ENCODE measurements around the gene MYOZ3.

The MYOZ3 gene

GRCh38 chr5:150661086-150661485 is at the start of gene MYOZ3:
MYOZ3 (plus strand) TSS chr5:150661251; CDS start chr5:150662942, 1,691 bp downstream.
- Mint-ChIP-seq H3K36me3 (ENCODE audit: low read depth) (no peaks in the 10 kb centered on the region), H3K4me1 (ENCODE audit: low read depth) (peaks cover 5% of the 10 kb centered on the region), H3K4me3 (no peak within 1 kb of the TSS), H3K9me3 (no peaks in the 10 kb centered on the region), H3K27ac (no peak within 1 kb of the TSS), H3K27me3 (peaks cover 8% of the 10 kb centered on the region)

- H3K4me3 Mint-ChIP-seq = no peak overlapping the region
- H3K9me3 Mint-ChIP-seq = no peaks in the 10 kb centered on the region
- H3K4me1 Mint-ChIP-seq (ENCODE audit: low read depth) = no peaks in the 10 kb centered on the region
- peaks cover 10% of the 10 kb centered on the region for H3K27me3 Mint-ChIP-seq
- no peak overlapping the region for H3K27ac Mint-ChIP-seq
- no peaks in the 10 kb centered on the region for H3K36me3 Mint-ChIP-seq (ENCODE audit: low read depth)
These were observed 48.6 kb upstream of the MYOZ3 start for GRCh38 chr5:150612405-150612804.

GRCh38 chr5:150612905-150613670 is 48.0 kb upstream of the MYOZ3 start:
- Mint-ChIP-seq H3K4me1 (ENCODE audit: low read depth) (no peaks in the 10 kb centered on the region), H3K27ac (no peak overlapping the region), H3K27me3 (peaks cover 10% of the 10 kb centered on the region), H3K9me3 (no peaks in the 10 kb centered on the region), H3K4me3 (no peak overlapping the region), H3K36me3 (ENCODE audit: low read depth) (no peaks in the 10 kb centered on the region)

- H3K36me3 Mint-ChIP-seq (ENCODE audit: low read depth) = no peaks in the 10 kb centered on the region
- H3K4me1 Mint-ChIP-seq (ENCODE audit: low read depth) = no peaks in the 10 kb centered on the region
- H3K27ac Mint-ChIP-seq = no peak overlapping the region
- H3K9me3 Mint-ChIP-seq = no peaks in the 10 kb centered on the region
- H3K4me3 Mint-ChIP-seq = no peak overlapping the region
- H3K27me3 Mint-ChIP-seq = peaks cover 10% of the 10 kb centered on the region
These were observed 46.9 kb upstream of the MYOZ3 start for GRCh38 chr5:150613991-150614660.

GRCh38 chr5:150614661-150615060 is 46.4 kb upstream of the MYOZ3 start:
- Mint-ChIP-seq H3K4me3 (no peak overlapping the region), H3K27me3 (peaks cover 10% of the 10 kb centered on the region)

GRCh38 chr5:150615141-150615699 is 45.8 kb upstream of the MYOZ3 start:
- Mint-ChIP-seq H3K4me1 (ENCODE audit: low read depth) (no peaks in the 10 kb centered on the region), H3K4me3 (no peak overlapping the region), H3K27me3 (peaks cover 10% of the 10 kb centered on the region), H3K27ac (no peak overlapping the region), H3K9me3 (no peaks in the 10 kb centered on the region), H3K36me3 (ENCODE audit: low read depth) (no peaks in the 10 kb centered on the region)

More at GRCh38 chr5:150614661-150615060, 46.4 kb upstream of the MYOZ3 start:
- H3K36me3 Mint-ChIP-seq (ENCODE audit: low read depth) = no peaks in the 10 kb centered on the region
- no peaks in the 10 kb centered on the region for H3K4me1 Mint-ChIP-seq (ENCODE audit: low read depth)
- no peak overlapping the region for H3K27ac Mint-ChIP-seq
- H3K9me3 Mint-ChIP-seq = no peaks in the 10 kb centered on the region

- Mint-ChIP-seq H3K27me3 (peaks cover 10% of the 10 kb centered on the region), H3K36me3 (ENCODE audit: low read depth) (no peaks in the 10 kb centered on the region), H3K4me3 (no peak overlapping the region), H3K27ac (no peak overlapping the region), H3K9me3 (no peaks in the 10 kb centered on the region), H3K4me1 (ENCODE audit: low read depth) (no peaks in the 10 kb centered on the region)
These were observed 45.0 kb upstream of the MYOZ3 start for GRCh38 chr5:150616024-150616470.

- no peak overlapping the region for H3K4me3 Mint-ChIP-seq
- H3K27me3 Mint-ChIP-seq = peaks cover 10% of the 10 kb centered on the region
- H3K27ac Mint-ChIP-seq = no peak overlapping the region
- H3K36me3 Mint-ChIP-seq (ENCODE audit: low read depth) = no peaks in the 10 kb centered on the region
- no peaks in the 10 kb centered on the region for H3K9me3 Mint-ChIP-seq
- no peaks in the 10 kb centered on the region for H3K4me1 Mint-ChIP-seq (ENCODE audit: low read depth)
These were observed 44.5 kb upstream of the MYOZ3 start for GRCh38 chr5:150616506-150616905.

GRCh38 chr5:150618163-150618562 is 42.9 kb upstream of the MYOZ3 start:
- H3K9me3 Mint-ChIP-seq = no peaks in the 10 kb centered on the region
- peaks cover 15% of the 10 kb centered on the region for H3K27me3 Mint-ChIP-seq
- peaks cover 6% of the 10 kb centered on the region for H3K4me1 Mint-ChIP-seq (ENCODE audit: low read depth)
- H3K36me3 Mint-ChIP-seq (ENCODE audit: low read depth) = no peaks in the 10 kb centered on the region
- H3K4me3 Mint-ChIP-seq = no peak overlapping the region
- H3K27ac Mint-ChIP-seq = no peak overlapping the region

- peaks cover 12% of the 10 kb centered on the region for H3K4me1 Mint-ChIP-seq (ENCODE audit: low read depth)
- H3K9me3 Mint-ChIP-seq = no peaks in the 10 kb centered on the region
- H3K4me3 Mint-ChIP-seq = no peak overlapping the region
- H3K27me3 Mint-ChIP-seq = peaks cover 20% of the 10 kb centered on the region
- no peak overlapping the region for H3K27ac Mint-ChIP-seq
- no peaks in the 10 kb centered on the region for H3K36me3 Mint-ChIP-seq (ENCODE audit: low read depth)
These were observed 42.3 kb upstream of the MYOZ3 start for GRCh38 chr5:150618588-150619281.

GRCh38 chr5:150619359-150620230 is 41.5 kb upstream of the MYOZ3 start:
- H3K4me3 Mint-ChIP-seq = no peak overlapping the region
- no peak overlapping the region for H3K27ac Mint-ChIP-seq
- H3K27me3 Mint-ChIP-seq = peaks cover 28% of the 10 kb centered on the region
- no peaks in the 10 kb centered on the region for H3K9me3 Mint-ChIP-seq
- H3K4me1 Mint-ChIP-seq (ENCODE audit: low read depth) = peaks cover 20% of the 10 kb centered on the region
- H3K36me3 Mint-ChIP-seq (ENCODE audit: low read depth) = no peaks in the 10 kb centered on the region

GRCh38 chr5:150621301-150621700 is 39.8 kb upstream of the MYOZ3 start:
- Mint-ChIP-seq H3K27me3 (peaks cover 26% of the 10 kb centered on the region), H3K27ac (no peak overlapping the region), H3K4me1 (ENCODE audit: low read depth) (peaks cover 28% of the 10 kb centered on the region), H3K36me3 (ENCODE audit: low read depth) (no peaks in the 10 kb centered on the region), H3K9me3 (no peaks in the 10 kb centered on the region), H3K4me3 (no peak overlapping the region)

- no peaks in the 10 kb centered on the region for H3K36me3 Mint-ChIP-seq (ENCODE audit: low read depth)
- peaks cover 30% of the 10 kb centered on the region for H3K4me1 Mint-ChIP-seq (ENCODE audit: low read depth)
- H3K9me3 Mint-ChIP-seq = no peaks in the 10 kb centered on the region
These were observed 38.9 kb upstream of the MYOZ3 start for GRCh38 chr5:150622157-150622556.

More at GRCh38 chr5:150622157-150622556, 38.9 kb upstream of the MYOZ3 start:
- Mint-ChIP-seq H3K27ac (no peak overlapping the region), H3K4me3 (no peak overlapping the region), H3K27me3 (peaks cover 21% of the 10 kb centered on the region)
